Measurements from ENCODE around the gene SENP1. TPM values are rescaled to one million over a fixed set of nuclear protein-coding genes. Genes with fewer than 3 reads are reported as not detected.

Gene SENP1
- total and polyA plus RNA-seq, 7 donors: 4.2 to 26.0 (median 16.9) TPM

DNA sequence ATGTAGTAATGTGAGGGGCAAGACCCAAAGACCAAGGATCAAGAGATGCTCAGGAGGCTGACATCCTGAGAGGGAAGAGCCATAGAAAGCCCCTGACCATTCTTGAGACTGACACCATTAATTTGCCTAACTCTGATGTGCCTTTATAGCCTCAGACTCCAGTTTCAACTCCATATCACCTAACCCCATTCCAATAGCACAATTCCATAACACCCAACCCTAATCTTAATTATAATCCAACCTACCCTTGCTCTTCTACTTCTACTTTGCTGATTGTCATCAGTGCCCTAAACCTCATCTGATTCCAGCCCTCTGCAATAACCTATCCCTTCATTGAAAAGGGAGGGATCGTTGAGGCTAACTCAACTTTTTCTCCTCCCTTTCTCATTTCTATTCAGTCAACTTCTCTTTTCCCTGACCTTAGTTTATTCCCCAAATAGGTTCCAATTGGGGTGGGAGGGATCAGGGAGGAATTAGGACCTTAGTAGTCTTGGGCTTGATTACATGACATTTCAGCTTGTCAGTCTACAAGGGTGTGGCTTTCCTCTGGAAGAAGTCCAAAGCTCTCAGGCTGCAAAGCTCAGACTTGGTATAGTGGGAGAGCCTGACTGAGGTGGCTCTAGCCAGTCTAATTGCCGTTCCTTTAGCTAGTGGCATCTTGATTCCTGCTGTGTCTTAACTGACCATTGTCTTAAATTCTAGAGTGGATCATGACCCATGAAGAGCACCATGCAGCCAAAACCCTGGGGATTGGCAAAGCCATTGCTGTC, 16.4 kb upstream of the SENP1 start:
- WGBS, 2 donors: 31 to 81% methylated on average over 2 of the region's 2 CpGs
- Histone ChIP-seq H3K9me3 (no peaks in the 10 kb centered on the region), H3K27me3 (no peaks in the 10 kb centered on the region), H3K4me1 (peaks cover 0 to 30% (median 20%) of the 10 kb centered on the region in 4 donors), H3K36me3 (peaks cover 8 to 48% (median 11%) of the 10 kb centered on the region in 4 donors), H3K4me3 (no peak overlapping the region), H3K27ac (no peak overlapping the region)
- no peak for DNase-seq
- TF ChIP-seq EP300 (IDR thresholded peaks at IDR 0.05) (no peak), POLR2A (IDR thresholded peaks at IDR 0.05) (no peak), POLR2AphosphoS5 (IDR thresholded peaks at IDR 0.05) (no peak)
- TF ChIP-seq, protein P1, sequence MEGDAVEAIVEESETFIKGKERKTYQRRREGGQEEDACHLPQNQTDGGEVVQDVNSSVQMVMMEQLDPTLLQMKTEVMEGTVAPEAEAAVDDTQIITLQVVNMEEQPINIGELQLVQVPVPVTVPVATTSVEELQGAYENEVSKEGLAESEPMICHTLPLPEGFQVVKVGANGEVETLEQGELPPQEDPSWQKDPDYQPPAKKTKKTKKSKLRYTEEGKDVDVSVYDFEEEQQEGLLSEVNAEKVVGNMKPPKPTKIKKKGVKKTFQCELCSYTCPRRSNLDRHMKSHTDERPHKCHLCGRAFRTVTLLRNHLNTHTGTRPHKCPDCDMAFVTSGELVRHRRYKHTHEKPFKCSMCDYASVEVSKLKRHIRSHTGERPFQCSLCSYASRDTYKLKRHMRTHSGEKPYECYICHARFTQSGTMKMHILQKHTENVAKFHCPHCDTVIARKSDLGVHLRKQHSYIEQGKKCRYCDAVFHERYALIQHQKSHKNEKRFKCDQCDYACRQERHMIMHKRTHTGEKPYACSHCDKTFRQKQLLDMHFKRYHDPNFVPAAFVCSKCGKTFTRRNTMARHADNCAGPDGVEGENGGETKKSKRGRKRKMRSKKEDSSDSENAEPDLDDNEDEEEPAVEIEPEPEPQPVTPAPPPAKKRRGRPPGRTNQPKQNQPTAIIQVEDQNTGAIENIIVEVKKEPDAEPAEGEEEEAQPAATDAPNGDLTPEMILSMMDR (IDR thresholded peaks at IDR 0.05): no peak
- intact Hi-C loops (cut with DNase I): no loop called here

DNA sequence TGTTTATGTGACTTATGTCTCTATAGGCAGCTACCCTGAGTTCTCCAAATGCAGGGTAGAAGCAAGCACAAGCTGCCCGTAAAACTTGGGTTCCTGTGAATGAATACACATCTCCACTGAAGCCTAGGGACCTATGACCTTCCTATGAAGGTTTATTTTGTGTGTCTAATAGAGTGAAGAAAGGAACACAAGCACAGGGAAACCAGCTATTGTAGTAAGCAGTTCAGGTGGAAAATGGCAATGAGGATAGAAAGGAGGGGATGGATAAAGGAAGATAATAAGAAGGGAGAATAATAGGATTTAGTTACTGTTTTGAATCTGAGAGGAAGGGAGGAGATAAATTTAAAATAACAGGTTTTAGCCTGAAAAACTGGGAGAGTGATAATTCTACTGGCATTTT, 15.6 kb upstream of the SENP1 start:
- Histone ChIP-seq H3K9me3 (no peaks in the 10 kb centered on the region), H3K27ac (no peak overlapping the region), H3K27me3 (no peaks in the 10 kb centered on the region), H3K4me3 (no peak overlapping the region), H3K4me1 (peaks cover 0 to 30% (median 20%) of the 10 kb centered on the region in 4 donors), H3K36me3 (peaks cover 5 to 40% (median 11%) of the 10 kb centered on the region in 4 donors)
- DNase-seq: no peak
- intact Hi-C loops (cut with DNase I): no loop called here
- WGBS, 2 donors: 93 to 96% methylated on average over 1 of the region's 1 CpG
- TF ChIP-seq, protein P1 (IDR thresholded peaks at IDR 0.05): no peak
- no peak for TF ChIP-seq EP300 (IDR thresholded peaks at IDR 0.05)
- no peak for TF ChIP-seq POLR2A (IDR thresholded peaks at IDR 0.05)
- no peak for TF ChIP-seq POLR2AphosphoS5 (IDR thresholded peaks at IDR 0.05)

DNA sequence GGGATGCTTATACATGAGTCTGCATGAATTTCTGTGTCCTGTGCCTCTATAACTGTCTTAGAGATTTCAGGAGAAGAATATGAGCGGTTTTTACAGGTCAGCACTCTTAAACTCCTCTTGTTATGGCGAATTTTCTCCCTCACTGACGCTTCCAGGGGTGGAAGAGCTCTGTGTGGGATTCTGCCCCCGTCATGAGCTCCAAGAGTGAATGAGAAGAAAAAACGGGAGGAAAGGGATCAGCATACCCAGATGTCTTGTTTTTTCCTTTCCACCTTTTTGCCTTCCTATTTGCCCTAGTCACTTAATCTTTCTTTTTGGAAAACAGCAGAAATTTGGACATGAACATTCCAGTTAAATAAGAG, 13.9 kb upstream of the SENP1 start:
- TF ChIP-seq POLR2A (IDR thresholded peaks at IDR 0.05) (no peak), EP300 (IDR thresholded peaks at IDR 0.05) (no peak), POLR2AphosphoS5 (IDR thresholded peaks at IDR 0.05) (no peak)
- TF ChIP-seq, protein P1 (IDR thresholded peaks at IDR 0.05): no peak
- Histone ChIP-seq H3K4me3 (peak overlapping the region; percentile 44 to 71 (median 66)), H3K36me3 (peaks cover 5 to 27% (median 8%) of the 10 kb centered on the region in 4 donors), H3K27me3 (no peaks in the 10 kb centered on the region), H3K9me3 (no peaks in the 10 kb centered on the region), H3K4me1 (peaks cover 0 to 22% (median 20%) of the 10 kb centered on the region in 4 donors), H3K27ac (peak overlapping the region; percentile 68 to 84 (median 77))
- DNase-seq: no peak
- intact Hi-C loops (cut with DNase I): no loop called here
- WGBS, 2 donors: 13 to 22% methylated on average over 5 of the region's 5 CpGs

DNA sequence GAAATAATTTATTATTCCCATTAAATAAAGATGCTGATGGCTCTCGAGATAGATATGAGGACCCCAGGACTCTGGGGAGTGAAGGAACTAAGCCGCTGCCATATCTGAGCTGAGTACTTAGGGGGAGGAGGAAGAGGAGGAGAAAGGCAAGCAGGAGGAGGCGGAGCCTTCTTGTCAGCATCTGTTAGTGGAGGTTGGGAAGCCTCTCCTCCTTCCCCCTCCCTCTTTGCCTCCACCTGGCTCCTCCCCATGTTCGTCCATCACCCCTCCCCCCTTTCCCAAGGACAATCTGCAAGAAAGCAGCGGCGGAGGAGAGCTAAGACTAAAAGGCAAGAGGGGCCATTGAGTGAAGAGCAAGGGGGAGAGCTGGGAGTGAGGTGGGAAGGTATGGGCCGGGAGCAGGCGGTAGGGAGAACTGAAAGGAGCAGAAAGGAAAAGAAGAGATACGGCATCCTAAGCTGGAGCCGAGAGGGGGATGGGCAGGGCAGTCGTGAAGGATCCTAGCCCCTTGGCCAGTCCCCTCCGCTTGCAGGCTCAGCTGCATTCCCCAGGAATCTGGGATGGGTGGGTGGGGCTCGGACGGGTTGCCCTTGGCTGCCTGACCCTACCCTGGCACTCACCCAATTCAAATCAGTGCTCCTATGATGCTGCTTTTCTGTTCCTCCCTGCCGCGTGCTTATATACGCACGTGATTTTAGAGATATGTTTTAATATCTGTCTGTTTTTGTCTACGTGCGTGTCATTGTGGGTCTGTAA, 13.4 kb upstream of the SENP1 start, which contains the start of gene PFKM:
PFKM (plus strand) TSS at position 287 of the 756 bp plus-strand sequence. CDS start 3,411 bp downstream, outside the sequence.
- Histone ChIP-seq H3K4me3 (peak within 1 kb of the TSS; percentile 44 to 71 (median 66)), H3K27me3 (no peaks in the 10 kb centered on the region), H3K4me1 (peaks cover 0 to 22% (median 20%) of the 10 kb centered on the region in 4 donors), H3K27ac (peak within 1 kb of the TSS; percentile 68 to 84 (median 77)), H3K9me3 (no peaks in the 10 kb centered on the region), H3K36me3 (peaks cover 0 to 21% (median 8%) of the 10 kb centered on the region in 4 donors)
- DNase-seq: peak; percentile 94
- intact Hi-C loops (cut with DNase I): no loop called here
- TF ChIP-seq POLR2A (IDR thresholded peaks at IDR 0.05) (no peak), POLR2AphosphoS5 (IDR thresholded peaks at IDR 0.05) (peak in 3 of 4 donors; percentile 57 to 71 (median 62)), EP300 (IDR thresholded peaks at IDR 0.05) (no peak)
- TF ChIP-seq, protein P1 (IDR thresholded peaks at IDR 0.05): no peak
- WGBS, 2 donors: 1 to 2% methylated on average over 20 of the region's 20 CpGs

Measured in sigmoid colon (tissue), 7 donors.